WI38 (cell line): ENCODE data around the gene SLC1A2.

Source experiments
- H3K4me3 ChIP-seq: 2 replicates; pipeline ENCODE4 v1.5.1; 2011; ENCODE audit warnings: low read depth, mild to moderate bottlenecking, control low read depth, low read length
- CTCF ChIP-seq: IDR thresholded peaks from 2 replicates; pipeline ENCODE4 v1.5.1; 2012; ENCODE audit warnings: low read depth, mild to moderate bottlenecking, control low read depth, low read length

The SLC1A2 gene

GRCh38 chr11:35424157-35424940 lies 5.0 kb upstream of the SLC1A2 start:
- H3K4me3 ChIP-seq: no peak overlapping the region
- no peak for TF ChIP-seq CTCF

- TF ChIP-seq CTCF: no peak
- H3K4me3 ChIP-seq: peak overlapping the region; percentile 63; the same call in 1 of the 2 replicates
These were observed 1.0 kb upstream of the SLC1A2 start for GRCh38 chr11:35420371-35420770.

GRCh38 chr11:35419830-35420333 lies 524 bp upstream of the SLC1A2 start:
- H3K4me3 ChIP-seq: peak overlapping the region; percentile 63
- TF ChIP-seq CTCF: no peak

GRCh38 chr11:35418282-35419183 lies 825 bp downstream of the SLC1A2 start:
- no peak for TF ChIP-seq CTCF
- H3K4me3 ChIP-seq: peak overlapping the region; percentile 63

DNA sequence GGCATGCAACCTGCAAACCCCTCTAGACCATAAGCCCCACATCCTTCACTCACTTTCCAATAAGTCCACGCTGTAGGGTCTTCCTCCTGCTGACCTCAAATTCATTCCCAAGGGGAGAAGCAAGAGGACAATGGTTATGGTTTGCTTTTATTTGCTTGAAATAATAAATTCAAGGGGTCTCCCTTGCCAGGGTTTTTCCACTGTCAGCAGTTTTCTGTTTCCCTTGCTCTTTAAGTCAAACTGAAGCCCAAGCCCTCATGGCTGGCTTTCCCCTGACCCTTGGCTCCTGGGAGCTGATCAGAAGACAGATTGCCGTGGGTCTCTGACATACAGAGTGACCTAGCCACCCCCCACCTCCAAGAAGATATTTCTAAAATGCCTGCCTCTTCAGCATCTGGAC lies 3.9 kb downstream of the SLC1A2 start:
- TF ChIP-seq CTCF: no peak
- H3K4me3 ChIP-seq: no peak overlapping the region

GRCh38 chr11:35414776-35415175 lies 4.6 kb downstream of the SLC1A2 start:
- no peak for TF ChIP-seq CTCF
- H3K4me3 ChIP-seq: no peak overlapping the region
